Measurements from ENCODE around the gene ITGAL. TPM values are rescaled to one million over a fixed set of nuclear protein-coding genes. Genes with fewer than 3 reads are reported as not detected.
A peak's percentile ranks its signal among the peaks of the same experiment; 100 is the strongest.
"Not testable (repeated sequence)": the region's sequence is repeated elsewhere in the genome, so short reads cannot be mapped to it uniquely, and the experiment has no call there.

ITGAL gene
- total RNA-seq, 1 experiment from 2014 or later = not detected

DNA sequence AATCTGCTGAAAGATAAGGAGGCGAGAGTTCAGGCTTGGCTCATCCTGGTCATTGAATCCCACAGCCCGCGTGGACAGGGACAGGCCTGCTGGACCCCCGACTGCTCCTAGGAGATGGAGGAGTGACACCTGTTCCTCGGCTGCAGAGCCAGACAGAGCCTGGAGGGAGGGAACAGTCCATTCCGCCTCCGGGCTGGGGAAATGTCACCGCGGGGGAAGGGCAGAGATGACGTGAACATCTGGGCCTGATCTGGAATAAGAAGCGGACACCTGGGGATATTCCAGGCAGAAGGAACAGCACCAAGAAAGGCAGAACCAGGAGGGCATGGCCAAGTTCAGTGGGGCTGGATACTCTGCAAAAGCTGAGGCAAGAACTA lies 60.6 kb downstream of the ITGAL start:
- in situ Hi-C loops (cut with HindIII; ENCODE audit: low pct_unique_long_range_greater_than_20kb, low sequenced_read_pairs) = no loop called here
- DNase-seq (ENCODE audit: low read depth) = no peak

- in situ Hi-C loops (cut with HindIII; ENCODE audit: low pct_unique_long_range_greater_than_20kb, low sequenced_read_pairs) = no loop called here
- peak; percentile 33 for DNase-seq (ENCODE audit: low read depth)
Observed at GRCh38 chr16:30533748-30534367, 61.3 kb downstream of the ITGAL start.

DNA sequence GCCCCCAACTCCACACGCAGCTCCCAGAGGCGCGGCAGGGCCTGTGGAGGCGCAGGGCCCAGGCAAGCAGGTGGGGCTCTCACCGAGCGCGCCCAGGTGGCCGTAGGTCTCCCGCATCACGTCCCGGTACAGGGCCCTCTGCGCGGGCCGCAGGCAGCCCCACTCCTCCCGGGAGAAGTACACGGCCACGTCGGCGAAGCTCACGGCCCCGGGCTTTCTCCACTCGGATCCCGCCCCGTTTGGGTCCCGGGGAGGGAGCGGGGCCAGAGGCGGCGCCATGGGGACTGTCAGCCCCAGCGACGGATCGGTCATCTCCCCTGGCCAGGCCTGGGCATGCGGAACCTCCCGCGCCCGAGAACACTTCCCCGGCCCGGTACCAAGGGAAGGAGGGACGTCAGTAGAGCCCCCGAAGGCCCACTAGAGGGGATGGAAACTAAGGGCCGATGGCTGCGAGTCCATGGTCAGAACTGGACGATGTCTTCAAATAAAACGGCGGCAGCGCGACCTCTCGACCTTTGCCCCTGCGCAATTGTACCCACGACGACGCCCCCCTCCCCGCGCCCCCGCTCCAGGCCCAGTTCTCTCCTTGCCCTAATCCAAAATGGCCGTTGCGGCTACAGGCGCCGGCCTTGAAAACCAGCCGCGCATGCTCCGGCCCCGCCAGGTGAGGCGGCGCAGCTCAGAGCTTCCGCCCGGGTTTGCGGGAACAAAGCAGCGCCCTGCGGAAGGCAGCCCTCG lies 62.0 kb downstream of the ITGAL start, which contains the start of gene ZNF747:
Gene ZNF747 (minus strand): TSS at position 491 of the 738 bp plus-strand sequence. CDS start 179 bp downstream, at position 312.
- peak; percentile 84 for DNase-seq (ENCODE audit: low read depth)
- in situ Hi-C loops (cut with HindIII; ENCODE audit: low pct_unique_long_range_greater_than_20kb, low sequenced_read_pairs) = no loop called here

GRCh38 chr16:30535106-30535776 lies 62.7 kb downstream of the ITGAL start:
- in situ Hi-C loops (cut with HindIII; ENCODE audit: low pct_unique_long_range_greater_than_20kb, low sequenced_read_pairs) = no loop called here
- no peak for DNase-seq (ENCODE audit: low read depth)

DNA sequence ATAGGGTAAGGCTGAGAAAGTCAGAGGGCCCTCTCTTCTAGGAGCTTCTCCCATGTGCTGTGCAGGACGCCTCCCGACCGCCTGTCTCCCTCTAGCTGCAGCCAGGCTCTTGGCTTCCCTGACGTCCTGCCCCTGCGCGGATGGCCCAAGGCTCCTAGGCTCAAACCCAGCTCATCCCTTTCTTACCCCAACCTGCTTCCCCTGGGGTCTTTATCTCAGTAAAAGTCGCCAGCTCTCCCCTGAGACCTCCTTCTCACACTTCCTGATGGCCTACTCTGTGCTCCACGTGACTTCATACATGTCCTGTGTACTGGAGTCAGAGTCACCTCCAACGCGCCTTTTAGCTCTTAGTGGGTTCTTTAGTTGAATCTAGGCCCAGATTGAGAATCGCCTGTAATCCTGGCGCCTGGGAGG lies 63.2 kb downstream of the ITGAL start:
- in situ Hi-C loops (cut with HindIII; ENCODE audit: low pct_unique_long_range_greater_than_20kb, low sequenced_read_pairs) = no loop called here
- peak; percentile 45 for DNase-seq (ENCODE audit: low read depth)

- DNase-seq (ENCODE audit: low read depth); in situ Hi-C loops (cut with HindIII; ENCODE audit: low pct_unique_long_range_greater_than_20kb, low sequenced_read_pairs): not testable (repeated sequence)
Observed at GRCh38 chr16:30536391-30537024, 64.0 kb downstream of the ITGAL start.

- DNase-seq (ENCODE audit: low read depth) = no peak
- in situ Hi-C loops (cut with HindIII; ENCODE audit: low pct_unique_long_range_greater_than_20kb, low sequenced_read_pairs) = no loop called here
Observed at GRCh38 chr16:30539000-30539964, 66.7 kb downstream of the ITGAL start.

- in situ Hi-C loops (cut with HindIII; ENCODE audit: low pct_unique_long_range_greater_than_20kb, low sequenced_read_pairs); DNase-seq (ENCODE audit: low read depth): not testable (repeated sequence)
Observed at GRCh38 chr16:30539986-30540526, 67.5 kb downstream of the ITGAL start.

DNA sequence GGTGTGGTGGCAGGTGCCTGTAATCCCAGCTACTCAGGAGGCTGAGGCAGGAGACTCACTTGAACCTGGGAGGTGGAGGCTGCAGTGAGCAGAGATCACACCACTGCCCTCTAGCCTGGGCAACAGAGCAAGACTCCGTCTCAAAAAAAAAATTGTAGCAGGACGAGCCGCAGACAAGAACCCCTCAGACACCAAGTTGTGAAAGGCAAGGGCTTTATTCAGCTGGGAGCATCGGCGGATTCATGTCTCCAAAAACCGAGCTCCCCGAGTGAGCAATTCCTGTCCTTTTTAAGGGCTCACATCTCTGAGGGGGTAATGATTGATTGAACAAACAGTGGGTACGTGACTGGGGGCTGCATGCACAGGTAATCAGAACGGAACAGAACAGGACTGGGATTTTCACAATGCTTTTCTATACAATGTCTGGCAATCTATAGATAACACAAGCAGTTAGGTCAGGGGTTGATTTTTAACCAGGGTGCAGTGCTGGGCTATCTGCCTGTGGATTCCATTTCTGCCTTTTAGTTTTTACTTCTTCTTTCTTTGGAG lies 68.4 kb downstream of the ITGAL start:
- DNase-seq (ENCODE audit: low read depth); in situ Hi-C loops (cut with HindIII; ENCODE audit: low pct_unique_long_range_greater_than_20kb, low sequenced_read_pairs): not testable (repeated sequence)

GRCh38 chr16:30541502-30542329 lies 69.2 kb downstream of the ITGAL start:
- in situ Hi-C loops (cut with HindIII; ENCODE audit: low pct_unique_long_range_greater_than_20kb, low sequenced_read_pairs) = no loop called here
- DNase-seq (ENCODE audit: low read depth) = no peak

DNA sequence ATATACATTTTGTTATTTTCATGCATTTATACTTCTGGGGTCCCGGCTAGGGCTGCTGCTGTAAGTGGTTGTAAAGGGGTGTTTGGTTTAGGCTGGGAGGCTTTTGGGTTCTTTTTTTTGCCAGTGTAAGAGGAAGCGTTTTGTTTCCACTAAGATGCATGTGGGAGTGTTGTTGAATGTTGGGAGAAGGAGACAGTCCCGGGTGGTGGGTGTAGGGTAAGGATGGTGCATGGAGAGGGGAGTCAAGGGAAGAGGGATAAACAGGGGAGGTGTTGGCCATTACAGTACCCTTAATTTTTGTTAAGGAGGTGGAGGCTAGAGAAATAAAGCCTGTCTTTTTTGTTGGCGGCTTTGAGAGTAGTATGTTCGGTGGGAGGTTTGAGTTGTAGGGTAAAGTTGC lies 70.5 kb downstream of the ITGAL start:
- DNase-seq (ENCODE audit: low read depth) = no peak
- in situ Hi-C loops (cut with HindIII; ENCODE audit: low pct_unique_long_range_greater_than_20kb, low sequenced_read_pairs) = no loop called here

DNA sequence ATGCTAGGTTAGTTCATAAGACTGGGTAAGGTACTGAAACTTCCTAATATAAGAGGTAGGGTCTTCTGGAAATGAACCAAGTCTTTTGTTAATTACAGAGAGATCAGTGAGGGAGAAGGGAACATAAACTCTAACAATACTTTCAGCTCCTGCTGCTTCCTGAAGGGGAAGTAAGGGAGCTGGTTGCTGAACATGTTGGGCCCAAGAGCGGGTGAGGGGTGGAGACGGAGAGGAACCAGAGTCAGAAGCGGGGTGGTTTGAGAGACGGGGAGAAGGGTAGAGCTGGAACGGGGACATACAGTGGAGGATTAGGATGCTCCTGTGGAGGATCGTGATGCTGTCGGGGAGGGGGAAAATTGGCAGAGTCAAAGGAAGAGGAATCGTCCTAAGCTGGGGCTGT lies 73.6 kb downstream of the ITGAL start:
- in situ Hi-C loops (cut with HindIII; ENCODE audit: low pct_unique_long_range_greater_than_20kb, low sequenced_read_pairs) = no loop called here
- DNase-seq (ENCODE audit: low read depth) = no peak

GRCh38 chr16:30548416-30549253 lies 76.1 kb downstream of the ITGAL start:
- in situ Hi-C loops (cut with HindIII; ENCODE audit: low pct_unique_long_range_greater_than_20kb, low sequenced_read_pairs) = no loop called here
- DNase-seq (ENCODE audit: low read depth) = no peak

GRCh38 chr16:30551781-30552180 lies 79.2 kb downstream of the ITGAL start:
- DNase-seq (ENCODE audit: low read depth) = no peak
- in situ Hi-C loops (cut with HindIII; ENCODE audit: low pct_unique_long_range_greater_than_20kb, low sequenced_read_pairs) = no loop called here

DNA sequence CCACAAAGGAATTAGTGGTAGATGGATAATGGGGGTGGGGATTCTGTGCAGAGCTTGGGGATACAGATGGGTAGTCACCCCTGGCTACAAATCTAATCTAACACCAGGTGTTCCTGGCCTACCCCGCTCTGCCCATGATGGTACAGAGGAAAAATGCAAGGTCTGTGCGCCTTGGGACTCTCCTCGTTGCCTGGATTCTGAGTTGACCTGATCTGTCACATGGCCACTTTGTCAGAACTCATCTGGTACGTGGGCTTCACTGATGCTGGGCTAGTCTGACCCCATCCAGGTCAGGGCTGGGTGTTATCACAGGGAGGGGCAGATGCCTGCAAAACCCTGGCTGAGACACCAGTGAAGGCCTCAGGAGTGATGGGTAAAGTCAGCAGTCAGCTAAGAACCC lies 80.4 kb downstream of the ITGAL start:
- no peak for DNase-seq (ENCODE audit: low read depth)
- in situ Hi-C loops (cut with HindIII; ENCODE audit: low pct_unique_long_range_greater_than_20kb, low sequenced_read_pairs) = no loop called here
